ENCODE data around the gene CPAMD8. TPM values are rescaled to one million over a fixed set of nuclear protein-coding genes. Genes with fewer than 3 reads are reported as not detected.

CPAMD8 gene
- total RNA-seq, 1 donor from 2014 or later, result 294 TPM

- H3K4me1 Mint-ChIP-seq (ENCODE audit: unreplicated experiment), result peaks cover 13% of the 10 kb centered on the region
- H3K27ac Mint-ChIP-seq (ENCODE audit: unreplicated experiment), result no peak overlapping the region
- no peak for DNase-seq (ENCODE audit: extremely low spot score, unreplicated experiment)
- no peak overlapping the region for H3K4me3 Mint-ChIP-seq (ENCODE audit: unreplicated experiment)
- H3K27me3 Mint-ChIP-seq (ENCODE audit: unreplicated experiment), result no peaks in the 10 kb centered on the region
- no peak for TF ChIP-seq CTCF (IDR thresholded peaks at IDR 0.05)
- peaks cover 17% of the 10 kb centered on the region for H3K36me3 Mint-ChIP-seq (ENCODE audit: unreplicated experiment)
- H3K9me3 Mint-ChIP-seq (ENCODE audit: unreplicated experiment), result no peaks in the 10 kb centered on the region
Observed at GRCh38 chr19:17054746-17055145, 28.1 kb upstream of the CPAMD8 start.

GRCh38 chr19:17052439-17052838 is 25.8 kb upstream of the CPAMD8 start:
- Mint-ChIP-seq H3K9me3 (ENCODE audit: unreplicated experiment) (no peaks in the 10 kb centered on the region), H3K27ac (ENCODE audit: unreplicated experiment) (no peak overlapping the region), H3K27me3 (ENCODE audit: unreplicated experiment) (no peaks in the 10 kb centered on the region), H3K4me3 (ENCODE audit: unreplicated experiment) (no peak overlapping the region), H3K4me1 (ENCODE audit: unreplicated experiment) (peaks cover 20% of the 10 kb centered on the region), H3K36me3 (ENCODE audit: unreplicated experiment) (peaks cover 9% of the 10 kb centered on the region)
- no peak for DNase-seq (ENCODE audit: extremely low spot score, unreplicated experiment)
- peak; percentile 78 for TF ChIP-seq CTCF (IDR thresholded peaks at IDR 0.05)

DNA sequence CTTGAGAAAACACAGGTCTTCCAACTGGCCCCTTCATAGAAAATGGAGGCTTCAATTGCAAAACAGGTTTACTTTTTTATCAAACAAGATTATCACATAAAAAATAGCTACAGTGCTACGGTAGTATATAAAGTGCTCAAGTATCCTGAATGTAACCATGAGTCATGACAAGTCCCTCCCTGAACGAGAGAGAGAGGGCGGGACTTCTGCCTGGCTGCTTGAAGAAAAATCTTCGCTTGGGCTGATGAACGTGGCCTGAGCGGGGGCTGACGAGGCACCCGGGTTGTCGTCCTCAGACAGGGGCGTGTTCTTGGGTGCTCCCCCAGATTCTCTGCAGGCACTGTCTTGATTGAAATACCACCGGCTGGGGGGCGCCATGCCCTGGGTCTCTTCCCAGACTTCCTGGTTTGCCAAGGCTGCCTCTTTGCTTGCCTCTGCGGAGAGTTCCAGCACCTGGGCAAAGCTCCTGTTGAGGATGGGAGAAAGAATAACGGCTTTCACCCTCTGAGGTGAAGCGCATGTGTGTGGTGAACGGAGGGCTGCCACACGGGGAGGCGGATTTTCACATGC is 23.2 kb upstream of the CPAMD8 start:
- Mint-ChIP-seq H3K27me3 (ENCODE audit: unreplicated experiment) (no peaks in the 10 kb centered on the region), H3K4me1 (ENCODE audit: unreplicated experiment) (peaks cover 32% of the 10 kb centered on the region), H3K4me3 (ENCODE audit: unreplicated experiment) (no peak overlapping the region), H3K9me3 (ENCODE audit: unreplicated experiment) (no peaks in the 10 kb centered on the region), H3K27ac (ENCODE audit: unreplicated experiment) (no peak overlapping the region), H3K36me3 (ENCODE audit: unreplicated experiment) (peaks cover 9% of the 10 kb centered on the region)
- DNase-seq (ENCODE audit: extremely low spot score, unreplicated experiment), result no peak
- TF ChIP-seq CTCF (IDR thresholded peaks at IDR 0.05), result no peak

GRCh38 chr19:17048885-17049453 is 22.4 kb upstream of the CPAMD8 start:
- no peak overlapping the region for H3K4me3 Mint-ChIP-seq (ENCODE audit: unreplicated experiment)
- peaks cover 34% of the 10 kb centered on the region for H3K4me1 Mint-ChIP-seq (ENCODE audit: unreplicated experiment)
- no peaks in the 10 kb centered on the region for H3K9me3 Mint-ChIP-seq (ENCODE audit: unreplicated experiment)
- peaks cover 9% of the 10 kb centered on the region for H3K36me3 Mint-ChIP-seq (ENCODE audit: unreplicated experiment)
- no peak for TF ChIP-seq CTCF (IDR thresholded peaks at IDR 0.05)
- DNase-seq (ENCODE audit: extremely low spot score, unreplicated experiment), result no peak
- H3K27me3 Mint-ChIP-seq (ENCODE audit: unreplicated experiment), result no peaks in the 10 kb centered on the region
- H3K27ac Mint-ChIP-seq (ENCODE audit: unreplicated experiment), result no peak overlapping the region

- Mint-ChIP-seq H3K27ac (ENCODE audit: unreplicated experiment) (no peak overlapping the region), H3K9me3 (ENCODE audit: unreplicated experiment) (no peaks in the 10 kb centered on the region)
- DNase-seq (ENCODE audit: extremely low spot score, unreplicated experiment), result no peak
Observed at GRCh38 chr19:17045907-17046502, 19.4 kb upstream of the CPAMD8 start.

More at GRCh38 chr19:17045907-17046502, 19.4 kb upstream of the CPAMD8 start:
- peaks cover 46% of the 10 kb centered on the region for H3K4me1 Mint-ChIP-seq (ENCODE audit: unreplicated experiment)
- H3K4me3 Mint-ChIP-seq (ENCODE audit: unreplicated experiment), result no peak overlapping the region
- TF ChIP-seq CTCF (IDR thresholded peaks at IDR 0.05), result no peak
- H3K36me3 Mint-ChIP-seq (ENCODE audit: unreplicated experiment), result peaks cover 8% of the 10 kb centered on the region
- no peaks in the 10 kb centered on the region for H3K27me3 Mint-ChIP-seq (ENCODE audit: unreplicated experiment)

All from osteocyte (in vitro differentiated cells).